Cortex of kidney (tissue), 1 donor: ENCODE measurements around the gene ARID1B.
"Not testable (repeated sequence)": the region's sequence is repeated elsewhere in the genome, so short reads cannot be mapped to it uniquely, and the experiment has no call there.

Experiments used
- DNase-seq: peaks from one replicate; lab custom pipeline; 2025; lab: John Stamatoyannopoulos, UW

The ARID1B gene

DNA sequence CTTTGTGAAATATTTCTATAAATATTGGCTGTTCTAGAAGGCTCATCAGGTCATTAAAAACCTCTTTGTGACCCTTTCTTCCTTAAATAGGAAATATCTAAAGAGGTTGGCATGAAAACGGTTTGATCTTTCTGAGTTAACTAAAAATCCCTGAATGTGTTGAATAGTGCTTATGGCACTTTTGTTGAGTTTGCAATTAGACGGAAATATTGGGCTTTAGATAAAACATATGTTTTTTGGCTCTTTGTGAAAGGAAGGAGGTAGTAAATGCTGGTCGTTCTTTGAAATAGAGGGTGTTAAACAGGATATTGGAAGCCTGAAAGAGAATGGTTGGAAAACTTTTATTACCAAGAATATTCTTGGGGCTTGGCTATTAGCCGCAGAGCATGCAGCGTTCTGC lies 163.0 kb downstream of the ARID1B start:
- no peak for DNase-seq

DNA sequence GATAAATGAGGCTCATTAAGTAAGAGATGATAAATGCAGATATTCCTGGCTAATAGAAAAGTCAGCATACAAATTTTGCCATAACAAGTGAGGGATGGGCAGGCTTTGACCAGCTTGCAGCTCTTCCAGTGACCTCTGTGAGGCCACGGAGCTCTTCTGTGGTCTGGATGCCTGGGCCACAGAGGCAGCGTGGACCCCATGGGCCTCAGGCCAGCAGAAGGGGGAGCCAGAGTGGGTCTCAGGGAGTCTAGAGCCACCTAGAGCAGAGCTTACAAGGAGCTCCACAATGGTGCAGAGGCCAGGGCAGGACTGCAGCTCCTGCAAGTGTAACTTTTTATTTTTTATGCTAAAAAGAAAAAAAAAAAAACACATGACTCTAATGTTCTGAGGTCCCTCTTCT lies 165.1 kb downstream of the ARID1B start:
- DNase-seq = no peak

DNA sequence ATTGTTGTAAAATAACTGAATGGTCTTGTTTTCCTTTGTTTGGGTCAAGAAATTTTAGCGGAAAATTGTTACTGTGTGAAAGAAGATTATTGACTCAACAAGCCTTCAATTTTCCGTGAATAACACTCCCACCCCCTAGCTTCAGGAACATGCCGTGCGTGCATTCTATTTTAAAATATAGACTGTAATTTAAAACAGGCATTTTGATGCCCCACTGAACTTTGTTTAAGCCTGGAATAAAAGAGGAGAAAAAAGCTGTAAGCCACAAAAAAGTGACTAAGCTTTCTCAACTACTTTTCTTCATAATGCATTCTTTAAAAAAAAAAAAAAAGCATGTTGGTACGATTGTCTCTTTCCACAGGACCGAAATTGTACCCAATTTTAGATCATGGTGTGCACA lies 166.0 kb downstream of the ARID1B start:
- DNase-seq = no peak

DNA sequence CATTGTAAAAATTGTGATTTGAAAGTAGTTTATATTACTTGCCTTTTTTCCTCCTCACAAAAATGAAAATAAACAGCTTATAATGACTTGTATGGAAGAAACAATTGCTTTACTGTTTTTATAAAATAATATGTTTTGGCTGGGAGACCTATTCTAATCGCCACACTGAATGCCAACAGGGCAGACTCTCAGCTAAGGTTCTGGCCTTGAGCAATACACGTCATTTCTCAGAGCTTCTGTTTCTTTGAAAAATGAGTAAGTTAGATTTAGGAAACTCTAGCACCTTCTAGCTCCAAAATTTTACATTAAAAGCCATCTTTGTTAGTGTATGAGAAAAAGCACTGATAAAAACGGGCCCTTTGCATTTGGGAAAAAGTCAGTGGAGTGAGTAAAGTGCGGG lies 166.6 kb downstream of the ARID1B start:
- DNase-seq = no peak

DNA sequence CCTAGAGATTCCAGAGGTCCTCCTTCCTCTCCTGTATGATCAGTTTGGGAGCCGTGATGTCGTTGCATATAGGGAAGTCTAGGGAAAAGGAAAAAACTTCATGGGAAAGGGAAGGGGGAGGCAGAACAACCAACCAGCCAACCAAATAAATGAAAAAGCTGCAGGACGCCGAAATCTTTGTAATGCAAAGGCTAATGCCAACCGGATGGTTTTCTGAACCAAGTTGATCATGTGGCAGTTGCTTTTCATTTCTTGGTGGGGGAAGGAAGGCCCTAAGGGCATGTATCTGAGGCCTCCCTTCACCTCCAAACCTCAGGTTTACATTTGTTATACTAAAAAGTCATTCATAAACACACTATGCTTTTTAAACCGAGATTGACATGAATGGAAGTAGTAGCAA lies 167.2 kb downstream of the ARID1B start:
- no peak for DNase-seq

DNA sequence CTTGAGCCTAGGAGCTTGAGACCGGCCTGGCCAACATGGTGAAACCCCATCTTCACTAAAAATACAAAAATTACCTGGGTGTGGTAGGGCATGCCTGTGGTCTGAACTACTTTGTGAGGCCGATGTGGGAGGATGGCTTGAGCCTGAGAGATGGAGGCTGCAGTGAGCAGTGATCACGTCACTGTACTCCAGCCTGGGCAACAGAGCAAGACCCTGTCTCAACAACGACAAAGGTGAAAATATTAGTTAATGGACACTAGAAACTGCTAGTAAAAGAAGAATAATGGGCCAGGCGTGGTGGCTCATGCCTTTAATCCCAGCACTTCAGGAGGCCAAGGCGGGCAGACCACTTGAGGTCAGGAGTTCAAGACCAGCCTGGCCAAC lies 168.6 kb downstream of the ARID1B start:
- DNase-seq = not testable (repeated sequence)

DNA sequence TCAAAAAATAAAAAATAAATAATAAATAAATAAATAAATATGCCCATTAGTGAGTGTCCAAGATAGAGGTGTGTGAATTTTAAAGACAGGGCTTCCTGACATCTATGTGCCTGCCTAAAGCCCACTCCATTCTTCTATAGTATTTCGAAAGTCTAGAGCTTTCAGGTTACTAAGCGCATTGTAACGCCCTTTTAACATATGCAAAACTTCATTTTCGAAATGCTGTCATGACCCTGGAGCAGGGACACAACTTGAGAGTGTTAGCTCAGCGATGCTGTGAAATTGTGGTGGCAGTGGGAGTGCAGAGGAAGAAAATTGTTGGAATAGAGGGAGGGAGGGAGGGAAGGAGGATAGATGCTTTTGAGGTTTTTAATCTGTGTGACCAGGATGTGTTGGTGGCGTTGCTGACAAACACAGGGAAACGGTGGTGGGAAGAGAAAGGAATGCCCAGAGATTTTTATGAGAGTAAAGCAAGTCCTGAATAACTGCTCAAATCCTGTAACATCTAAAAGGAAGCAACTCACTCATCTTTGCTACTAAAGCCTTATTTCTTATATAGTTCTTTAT lies 169.3 kb downstream of the ARID1B start:
- DNase-seq = no peak

DNA sequence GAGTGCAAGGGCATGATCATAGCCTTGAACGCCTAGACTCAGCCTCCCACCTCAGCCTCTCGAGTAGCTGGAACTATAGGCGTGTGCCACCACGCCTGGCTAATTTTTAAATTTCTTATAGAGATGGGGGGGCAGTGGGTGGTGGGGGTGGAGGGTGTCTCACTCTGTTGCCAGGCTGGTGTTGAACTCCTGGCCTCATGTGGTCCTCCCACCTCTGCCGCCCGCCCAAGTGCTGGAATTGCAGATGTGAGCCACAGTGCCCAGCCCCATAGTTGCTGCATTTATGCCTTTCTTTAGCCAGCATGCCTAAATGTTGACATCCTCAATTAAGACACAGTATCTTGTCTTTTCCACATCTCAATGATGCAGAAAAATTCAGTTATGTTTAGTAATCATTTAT lies 171.1 kb downstream of the ARID1B start:
- no peak for DNase-seq

DNA sequence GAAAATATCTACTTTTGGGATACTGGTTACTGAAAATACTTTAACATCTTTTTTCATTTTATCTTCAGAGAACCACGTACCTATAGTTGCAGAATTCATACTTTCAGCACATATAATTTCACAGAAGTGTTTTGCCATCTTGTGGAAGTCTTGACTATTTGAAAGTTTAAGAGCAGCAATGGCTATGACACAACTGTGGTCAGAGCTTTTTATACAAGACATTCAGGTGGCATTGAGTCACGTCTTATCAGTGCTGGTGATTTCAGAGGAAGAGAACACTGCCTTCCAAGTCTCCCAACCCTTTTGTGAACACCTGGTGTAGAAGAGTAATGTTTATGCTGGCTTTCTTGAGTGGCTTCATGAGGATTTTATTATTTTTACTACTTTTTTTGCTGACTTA lies 171.6 kb downstream of the ARID1B start:
- no peak for DNase-seq

DNA sequence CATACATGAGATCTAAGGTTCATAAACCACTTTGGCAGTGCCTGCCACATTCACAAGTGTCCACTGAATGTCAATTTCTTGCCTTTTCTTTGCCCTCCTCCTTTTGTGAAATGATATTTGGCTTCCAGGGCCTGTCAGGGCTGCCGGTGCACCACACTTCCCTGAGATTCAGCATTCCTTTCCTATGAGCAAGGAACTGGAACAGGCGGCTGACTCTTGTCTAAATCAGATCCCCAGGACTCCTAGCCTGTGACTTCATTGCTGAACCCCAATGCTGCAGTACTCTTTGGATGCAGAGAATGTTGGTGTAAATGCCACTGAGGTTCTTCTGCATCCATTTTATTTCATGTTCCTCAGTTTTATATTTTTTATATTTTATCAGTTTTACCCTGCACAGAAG lies 172.2 kb downstream of the ARID1B start:
- no peak for DNase-seq

DNA sequence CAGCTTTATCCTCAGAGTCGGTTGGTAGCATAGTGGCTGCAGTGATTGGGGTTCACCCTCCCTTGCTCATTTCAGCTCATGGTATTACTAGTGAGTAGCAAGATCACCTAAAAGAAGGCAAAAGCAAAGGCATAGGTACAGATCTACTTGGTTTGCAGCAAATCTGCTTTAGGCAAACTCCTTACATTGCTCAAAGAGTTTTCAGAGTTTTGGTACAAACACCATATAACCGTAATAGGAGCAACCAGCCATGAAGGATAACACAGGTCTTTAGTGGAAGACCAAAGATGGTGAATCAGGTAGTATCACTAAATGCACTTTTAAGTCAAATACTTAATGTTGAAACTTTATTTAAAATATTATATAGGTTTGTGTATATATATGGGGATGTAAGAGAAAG lies 172.9 kb downstream of the ARID1B start:
- no peak for DNase-seq

DNA sequence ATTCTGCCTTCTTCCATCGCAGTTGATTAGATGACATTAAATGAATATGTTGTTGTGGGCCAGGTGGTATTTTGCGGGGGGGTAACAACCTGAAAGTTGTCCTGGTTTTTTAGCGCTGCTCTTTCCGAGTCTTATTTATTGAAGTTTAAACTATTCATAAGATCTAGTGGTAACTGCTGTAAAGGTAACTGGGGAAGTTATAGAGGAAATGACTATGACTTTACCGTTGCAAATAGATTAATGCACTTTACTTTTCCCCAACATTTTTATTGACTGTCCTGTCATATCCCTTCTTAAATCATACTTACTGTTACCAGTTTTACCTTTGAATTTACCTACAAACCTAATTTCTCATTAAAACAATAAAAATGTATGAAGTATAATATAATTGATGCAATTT lies 173.4 kb downstream of the ARID1B start:
- DNase-seq = no peak

DNA sequence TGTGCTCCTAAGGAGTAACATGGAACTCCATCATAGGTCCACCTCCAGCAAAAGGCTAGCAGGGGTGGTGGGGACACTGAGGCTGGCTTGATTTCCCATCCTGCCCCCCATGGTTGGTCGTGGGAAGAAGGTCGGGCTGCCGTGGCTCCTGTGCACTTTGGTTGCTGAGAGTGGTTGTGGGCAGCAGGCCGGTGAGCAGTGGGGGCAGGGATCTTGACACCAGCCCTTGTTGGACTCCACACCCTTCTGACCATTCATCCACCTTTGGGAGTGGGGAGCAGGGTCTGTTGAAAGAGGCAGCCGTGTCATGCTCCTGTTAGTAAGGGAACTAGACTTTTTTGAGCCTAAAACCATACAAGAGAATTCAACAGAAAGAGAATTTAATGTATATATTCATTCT lies 175.2 kb downstream of the ARID1B start:
- no peak for DNase-seq

DNA sequence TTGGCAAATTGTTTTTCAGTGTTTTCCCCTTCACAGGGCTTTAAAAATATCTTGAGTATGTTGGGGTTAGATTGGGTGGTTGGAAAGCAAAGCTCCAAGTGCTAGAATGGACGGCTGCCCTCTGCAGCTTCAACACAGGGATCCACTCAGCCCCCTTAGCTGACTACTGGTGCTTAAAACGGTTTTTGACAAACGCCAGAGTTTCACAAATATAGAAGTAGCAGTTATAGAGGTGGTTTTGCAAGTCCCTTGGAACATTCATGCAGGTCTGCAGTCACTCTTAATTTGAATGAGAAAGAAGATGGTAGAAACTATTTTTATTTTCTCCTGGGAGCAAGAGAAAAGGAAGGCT lies 175.9 kb downstream of the ARID1B start:
- no peak for DNase-seq

DNA sequence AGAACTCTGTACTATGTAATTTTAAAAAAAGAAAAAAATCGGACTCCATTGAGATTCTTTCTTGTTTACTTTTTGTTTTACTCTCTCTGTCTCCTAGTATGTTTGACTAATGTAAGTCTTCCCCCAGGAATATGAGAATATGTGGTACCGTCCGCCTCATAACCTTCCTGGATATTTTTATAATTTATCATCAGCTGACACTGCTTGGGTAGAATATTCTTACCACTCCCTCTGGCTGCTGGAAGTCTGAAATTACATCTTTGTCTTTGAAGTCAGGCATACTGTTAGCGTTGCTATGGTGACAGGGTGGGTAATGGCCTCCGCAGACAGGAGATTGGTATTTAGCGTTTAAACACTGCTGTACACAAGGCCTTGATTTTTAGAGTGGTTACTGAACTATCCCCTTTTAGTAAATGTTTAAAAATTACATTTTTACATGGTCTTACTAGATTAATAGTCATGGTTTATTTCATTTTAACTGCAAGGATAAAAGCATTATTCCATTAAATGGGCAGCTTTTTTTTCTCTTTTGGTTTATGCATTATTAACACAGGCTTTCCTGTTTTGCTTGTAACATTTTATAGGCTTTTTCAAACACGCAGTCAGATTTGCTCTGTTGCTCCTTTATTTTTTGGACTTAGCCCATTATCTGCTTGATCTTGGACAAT lies 176.4 kb downstream of the ARID1B start:
- no peak for DNase-seq

DNA sequence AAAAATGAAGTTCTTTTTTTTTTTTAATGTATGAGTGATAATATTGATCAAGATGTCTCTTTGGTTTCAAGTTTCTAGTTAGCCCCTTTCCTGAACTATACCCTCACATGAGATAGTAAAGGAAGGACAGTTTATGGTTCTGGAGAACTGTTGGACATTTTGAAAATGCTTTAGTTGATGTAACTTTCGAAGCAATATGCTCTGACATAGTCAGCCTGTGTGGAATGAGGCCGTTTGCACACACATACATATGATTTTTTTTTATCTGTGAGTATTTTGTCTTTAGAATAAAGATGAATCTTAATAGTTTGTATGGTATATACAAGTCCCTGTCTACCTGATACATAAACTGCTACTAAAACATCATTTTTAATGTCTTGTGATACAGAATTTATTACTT lies 177.0 kb downstream of the ARID1B start:
- DNase-seq = no peak

DNA sequence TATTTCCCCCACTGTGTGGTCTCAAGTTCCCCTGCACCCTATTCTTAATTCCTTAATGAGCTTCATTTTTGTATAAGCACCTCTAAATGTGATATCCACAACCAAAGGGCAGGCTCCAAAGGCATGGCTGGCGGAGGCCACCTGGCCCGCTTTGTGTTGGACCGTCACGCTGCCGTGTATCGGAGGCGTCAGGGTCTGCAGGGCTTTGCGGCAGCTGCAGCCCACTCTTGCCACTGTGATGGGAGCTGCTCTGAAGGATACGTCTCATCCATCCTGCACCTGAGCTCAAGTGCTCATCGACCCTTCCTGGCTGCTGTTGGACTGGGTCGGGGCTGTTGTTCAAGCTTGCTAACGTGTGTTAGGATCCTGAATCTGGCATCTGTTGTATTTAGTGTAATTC lies 177.6 kb downstream of the ARID1B start:
- no peak for DNase-seq

DNA sequence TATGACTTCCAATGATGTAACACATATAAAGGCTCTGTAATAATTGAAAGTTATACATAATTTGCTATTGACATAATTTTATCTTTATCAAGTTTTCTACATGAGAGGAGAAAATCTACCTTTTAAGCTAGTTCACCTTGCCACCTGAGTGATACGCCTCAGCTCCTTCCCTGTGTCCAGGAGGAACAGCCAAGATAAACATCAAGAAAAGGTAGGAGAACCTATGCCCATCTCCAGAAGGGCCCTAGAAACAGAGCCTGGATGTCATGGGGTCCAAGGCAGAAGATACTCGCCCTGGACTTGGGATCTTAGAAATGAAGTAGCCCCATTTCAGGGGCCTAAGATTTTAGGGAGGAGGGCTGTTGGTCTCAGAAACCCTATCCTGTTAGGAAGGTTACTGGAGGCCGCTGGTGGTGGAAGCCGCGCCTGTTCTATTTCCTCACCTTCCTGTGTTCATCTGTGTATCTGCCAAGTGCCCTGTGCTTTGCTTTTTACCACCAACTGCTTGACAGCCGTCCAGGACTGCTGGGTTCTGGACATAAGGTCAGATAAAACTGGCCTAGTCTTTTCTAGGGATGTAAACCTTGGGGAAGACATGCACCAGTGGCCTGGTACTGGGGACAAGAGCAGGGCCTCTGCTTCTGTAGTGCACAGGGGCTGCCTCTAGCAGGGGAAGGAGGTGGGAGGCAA lies 178.5 kb downstream of the ARID1B start:
- DNase-seq = no peak

DNA sequence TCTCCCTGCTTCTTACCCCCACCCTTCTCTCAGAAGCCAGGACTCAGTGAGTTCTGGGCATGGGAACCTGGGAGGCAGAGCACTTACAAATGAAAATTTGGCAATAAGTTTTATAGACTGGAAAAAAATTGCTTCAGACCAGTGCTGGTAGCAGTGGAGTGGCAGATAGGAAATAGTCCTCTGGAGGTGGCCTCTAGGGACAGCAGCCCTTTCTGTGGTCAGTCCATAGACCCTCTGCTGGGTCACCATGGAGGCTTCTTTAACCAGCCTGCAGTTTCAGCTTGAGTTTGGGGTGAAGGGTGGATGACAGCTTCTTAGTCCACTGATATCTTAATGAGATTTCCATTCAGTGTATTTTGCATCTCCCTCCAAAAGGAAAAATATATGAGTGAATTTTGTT lies 179.1 kb downstream of the ARID1B start:
- no peak for DNase-seq

DNA sequence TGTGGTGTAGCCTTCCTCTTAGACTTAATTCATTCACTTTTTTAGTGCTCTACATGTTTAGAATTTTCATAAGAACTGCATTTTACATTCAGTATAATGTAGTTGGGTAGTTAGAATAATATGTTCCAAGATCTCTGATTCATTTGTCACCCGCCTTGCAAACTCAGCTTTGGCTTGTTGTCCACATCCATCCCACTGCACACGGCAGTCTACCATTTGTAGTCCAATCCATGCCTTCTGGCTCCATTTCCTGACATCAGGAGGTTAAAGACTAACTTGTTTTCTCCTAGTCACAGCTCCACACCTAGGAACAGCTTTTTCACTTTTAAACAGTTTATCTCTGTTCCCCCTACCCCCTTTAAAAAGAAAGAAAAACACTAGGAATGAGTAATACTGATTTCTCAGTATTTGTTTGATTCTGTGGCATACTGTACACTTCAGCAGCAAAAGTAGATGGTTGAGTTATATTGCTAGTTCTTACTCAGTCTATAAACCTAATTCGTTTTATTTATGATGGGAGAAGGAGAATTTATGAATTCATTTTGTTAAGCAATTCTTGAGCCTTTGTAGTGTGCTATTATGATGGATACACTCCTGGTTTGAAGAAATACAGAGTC lies 180.9 kb downstream of the ARID1B start:
- no peak for DNase-seq

DNA sequence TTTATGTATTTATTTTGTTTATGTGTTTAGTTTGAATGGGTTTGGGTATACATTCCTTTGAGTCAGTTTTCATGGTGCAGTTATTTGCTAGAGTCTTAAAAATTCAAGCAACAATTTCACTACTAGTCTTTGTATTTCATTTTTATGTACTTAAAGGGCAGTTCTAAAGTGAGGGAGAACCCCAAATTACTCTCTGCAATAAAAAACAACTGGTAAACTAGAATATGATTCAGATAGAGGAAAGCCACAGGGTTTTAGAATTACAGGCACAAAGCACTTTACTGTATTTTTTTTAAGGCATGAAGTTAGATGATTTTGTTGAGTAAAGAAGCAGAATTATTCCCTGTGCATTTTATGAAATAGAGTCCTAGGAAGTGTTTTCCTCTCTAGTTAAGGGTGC lies 183.3 kb downstream of the ARID1B start:
- DNase-seq = no peak

DNA sequence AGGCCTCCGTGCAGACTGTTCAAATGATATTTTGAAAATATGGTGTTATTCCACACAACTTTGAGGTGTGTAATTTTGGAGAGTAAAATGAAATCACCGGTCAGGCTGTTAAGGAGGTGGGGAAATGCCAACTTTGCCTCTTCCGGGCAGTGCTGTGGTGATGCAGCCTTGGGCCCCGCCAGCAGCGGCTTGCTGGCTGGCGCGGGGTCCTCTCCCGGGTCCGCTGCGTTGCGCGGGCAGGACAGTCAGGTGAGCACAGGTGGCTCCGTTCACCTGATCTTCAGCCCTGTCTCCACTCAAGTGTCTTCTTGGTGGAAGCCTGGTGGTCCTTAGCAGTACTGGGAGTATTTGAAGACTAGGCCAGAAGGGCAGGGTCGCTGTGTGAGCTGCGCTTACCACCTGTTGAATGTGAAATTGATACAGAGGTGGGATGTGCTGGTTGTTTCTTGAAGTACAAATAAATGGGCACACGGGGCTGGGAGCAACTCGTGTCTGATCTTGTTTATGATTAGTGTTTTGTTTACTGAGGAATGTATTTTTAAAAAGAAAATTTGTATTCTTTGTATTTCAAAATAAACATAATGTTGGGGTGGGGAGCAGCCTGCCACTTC lies 184.2 kb downstream of the ARID1B start:
- DNase-seq = no peak
